HG02588 (cell line): ENCODE results near the gene FAT4.

Experiments
- ATAC-seq: cut with Tn5 transposase; IDR thresholded peaks from one replicate; pipeline ENCODE4 v1.9.1; 2021; ENCODE audit warnings: mild to moderate bottlenecking, moderate library complexity; ENCODE audit not compliant: unreplicated experiment

Gene FAT4

GRCh38 chr4:125316791-125317524 lies 2.2 kb downstream of the FAT4 start:
- no peak for ATAC-seq

GRCh38 chr4:125317525-125317877 lies 2.7 kb downstream of the FAT4 start:
- no peak for ATAC-seq

GRCh38 chr4:125319311-125319710 lies 4.6 kb downstream of the FAT4 start:
- no peak for ATAC-seq

- no peak for ATAC-seq
These were observed 7.1 kb downstream of the FAT4 start for GRCh38 chr4:125321709-125322365.

DNA sequence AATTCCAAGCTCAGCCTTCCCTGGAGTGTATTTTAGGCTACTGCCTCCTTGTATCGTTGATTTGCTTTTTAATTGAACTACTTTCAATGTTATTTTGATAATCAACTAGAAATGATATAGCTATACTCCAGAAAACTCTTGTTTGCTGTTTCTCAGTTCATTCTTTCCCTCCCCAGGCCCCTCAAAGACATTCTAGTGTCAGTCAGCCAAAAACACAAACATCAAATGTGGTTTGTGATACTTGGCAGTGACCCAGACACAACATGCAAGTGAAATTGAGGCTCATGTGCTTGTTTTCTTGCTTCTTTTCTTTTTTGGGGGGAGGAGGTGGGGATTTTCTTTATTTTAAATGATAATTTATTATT lies 7.6 kb downstream of the FAT4 start:
- ATAC-seq = no peak

- no peak for ATAC-seq
These were observed 8.9 kb downstream of the FAT4 start for GRCh38 chr4:125323654-125324053.

DNA sequence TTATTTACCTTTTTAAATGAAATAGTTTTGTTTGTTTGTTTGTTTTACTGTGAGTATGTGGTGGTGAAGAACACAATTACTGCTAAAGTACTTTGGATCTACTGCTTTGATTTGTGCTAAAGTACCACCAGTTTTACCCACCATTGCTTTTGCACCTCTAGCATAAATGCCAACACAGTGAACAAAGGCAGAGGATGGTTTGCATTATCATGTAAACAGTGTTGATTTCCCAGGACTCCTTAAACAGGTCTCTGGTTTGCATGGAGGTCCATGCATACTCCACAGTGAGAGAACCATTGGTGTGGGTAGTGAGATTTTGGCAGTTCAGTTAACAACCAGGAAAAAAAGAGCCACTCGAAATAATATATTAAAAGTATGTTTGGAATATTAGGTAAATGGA lies 11.0 kb downstream of the FAT4 start:
- ATAC-seq = no peak

DNA sequence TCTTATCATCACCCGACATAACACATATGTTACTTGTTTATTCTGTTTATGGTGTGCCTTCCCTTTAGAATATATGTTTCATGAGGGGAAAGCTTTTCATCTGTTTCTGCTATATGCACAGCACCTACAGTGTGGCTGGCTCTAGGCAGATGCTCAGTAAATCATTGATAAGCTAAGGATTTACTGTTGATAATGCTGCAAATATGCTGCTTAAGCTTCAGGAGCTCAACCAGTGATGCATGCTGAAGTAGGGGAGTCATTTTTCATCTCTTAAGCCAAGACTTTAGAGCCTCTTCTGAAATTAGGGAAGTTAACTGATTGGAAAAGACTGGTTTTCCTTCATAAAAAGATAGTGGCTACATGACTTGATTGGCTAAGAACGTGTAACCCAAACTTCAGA lies 16.4 kb downstream of the FAT4 start:
- ATAC-seq = no peak

- no peak for ATAC-seq
These were observed 20.2 kb downstream of the FAT4 start for GRCh38 chr4:125334926-125335325.

- no peak for ATAC-seq
These were observed 24.1 kb downstream of the FAT4 start for GRCh38 chr4:125338814-125339213.

DNA sequence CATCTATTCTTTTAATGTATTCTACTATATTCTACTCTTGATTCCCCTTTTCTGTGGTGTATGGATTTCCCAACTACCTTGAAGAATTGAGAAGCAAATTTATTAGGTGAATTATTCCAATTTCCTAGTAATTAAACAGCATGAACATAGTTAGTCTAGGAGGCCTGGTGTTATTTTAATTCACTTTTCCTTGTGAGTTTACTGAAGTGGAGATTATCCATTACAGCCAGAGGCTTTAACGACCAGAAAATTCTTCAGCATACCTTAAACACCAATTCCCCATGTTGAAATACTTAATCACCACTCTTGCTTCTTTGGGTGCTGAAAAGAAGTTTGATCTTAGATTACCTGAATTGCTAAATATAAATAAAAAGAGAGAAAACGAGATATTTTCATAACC lies 29.4 kb downstream of the FAT4 start:
- no peak for ATAC-seq

GRCh38 chr4:125346616-125347015 lies 31.9 kb downstream of the FAT4 start:
- no peak for ATAC-seq

DNA sequence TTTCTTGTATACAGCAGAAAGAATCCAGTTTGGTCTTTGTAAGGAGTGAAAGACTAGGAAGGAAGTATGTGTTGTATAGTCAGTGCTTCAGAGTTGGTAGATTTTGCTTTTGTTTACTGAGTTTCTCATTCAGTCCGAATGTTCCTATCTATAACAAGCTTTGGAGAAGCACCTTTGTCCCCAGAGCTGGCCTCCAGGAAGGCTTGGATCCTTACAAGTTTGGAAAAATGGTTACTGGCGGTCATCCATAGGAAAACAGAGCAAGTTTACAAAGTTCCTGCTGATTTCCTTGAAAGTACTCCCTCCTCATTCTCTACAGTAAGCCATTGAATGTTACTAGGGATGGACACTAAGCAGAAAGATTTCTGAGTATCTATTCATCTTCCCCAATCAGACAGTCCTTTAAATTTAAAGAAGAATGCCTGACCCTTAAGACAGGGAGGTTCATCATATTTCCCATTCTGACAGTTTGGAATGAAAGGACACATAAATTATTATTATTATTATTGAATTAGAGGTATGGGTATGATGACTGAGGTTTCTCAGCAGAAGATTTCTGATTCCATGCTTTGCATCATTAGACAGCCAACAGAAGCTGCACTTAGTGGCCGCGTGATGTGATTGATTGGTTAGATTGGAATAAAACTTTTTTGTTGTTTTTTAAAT lies 35.8 kb downstream of the FAT4 start:
- ATAC-seq = no peak

DNA sequence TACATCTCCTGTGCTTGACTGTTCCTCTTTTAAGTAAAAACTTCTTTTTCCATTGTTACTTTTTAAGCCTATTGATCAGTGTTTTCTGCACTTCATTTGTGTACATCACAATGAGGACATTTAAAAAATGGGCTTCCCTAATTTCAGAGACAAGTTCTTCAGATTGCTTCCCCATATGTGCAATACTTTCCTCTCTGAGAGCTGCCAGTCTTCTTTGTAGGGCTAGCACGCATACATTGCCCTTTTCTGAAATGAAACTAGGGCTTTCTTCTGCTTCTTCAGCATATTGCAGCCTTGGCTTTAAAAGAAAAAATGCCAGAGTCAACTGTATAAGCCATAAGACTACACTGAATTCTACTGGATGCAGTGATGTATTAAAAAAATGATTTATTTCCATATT lies 37.8 kb downstream of the FAT4 start:
- no peak for ATAC-seq

GRCh38 chr4:125353131-125353530 lies 38.4 kb downstream of the FAT4 start:
- no peak for ATAC-seq

- no peak for ATAC-seq
These were observed 41.0 kb downstream of the FAT4 start for GRCh38 chr4:125355791-125356190.

GRCh38 chr4:125357675-125358074 lies 42.9 kb downstream of the FAT4 start:
- ATAC-seq = no peak

GRCh38 chr4:125358453-125358852 lies 43.7 kb downstream of the FAT4 start:
- no peak for ATAC-seq

- no peak for ATAC-seq
These were observed 44.6 kb downstream of the FAT4 start for GRCh38 chr4:125359363-125359762.

GRCh38 chr4:125359960-125360634 lies 45.3 kb downstream of the FAT4 start:
- ATAC-seq = no peak

DNA sequence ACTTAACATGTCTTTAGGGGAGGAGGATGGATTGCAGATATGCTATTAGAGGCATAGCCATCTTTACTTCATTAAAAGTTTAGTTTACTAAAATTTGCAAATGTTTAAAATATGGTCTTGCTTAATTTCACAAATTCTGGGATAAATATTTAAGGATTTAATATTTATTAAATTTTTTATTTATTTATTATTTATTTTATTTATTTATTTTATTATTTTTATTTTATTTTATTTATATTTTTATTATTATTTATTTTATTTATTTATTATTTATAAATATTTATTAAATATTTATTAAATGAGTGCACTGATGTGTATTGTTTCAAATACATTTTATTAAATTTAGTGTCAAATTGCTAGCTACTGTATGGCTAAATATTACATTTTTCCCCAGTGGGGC lies 46.0 kb downstream of the FAT4 start:
- ATAC-seq = no peak
